ENCODE results near the gene TFR2.
"Not testable (repeated sequence)": the region's sequence is repeated elsewhere in the genome, so short reads cannot be mapped to it uniquely, and the experiment has no call there.

GRCh38 chr7:100662194-100662776 is 20.9 kb upstream of the TFR2 start:
- TF ChIP-seq CTCF, POLR2A (IDR thresholded peaks at IDR 0.05): not testable (repeated sequence)
